ENCODE results near the gene POLR2E. TPM values are rescaled to one million over a fixed set of nuclear protein-coding genes. Genes with fewer than 3 reads are reported as not detected.
"Not testable (repeated sequence)": the region's sequence is repeated elsewhere in the genome, so short reads cannot be mapped to it uniquely, and the experiment has no call there.

The POLR2E gene
- total RNA-seq, 1 donor from 2014 or later = 267 TPM

DNA sequence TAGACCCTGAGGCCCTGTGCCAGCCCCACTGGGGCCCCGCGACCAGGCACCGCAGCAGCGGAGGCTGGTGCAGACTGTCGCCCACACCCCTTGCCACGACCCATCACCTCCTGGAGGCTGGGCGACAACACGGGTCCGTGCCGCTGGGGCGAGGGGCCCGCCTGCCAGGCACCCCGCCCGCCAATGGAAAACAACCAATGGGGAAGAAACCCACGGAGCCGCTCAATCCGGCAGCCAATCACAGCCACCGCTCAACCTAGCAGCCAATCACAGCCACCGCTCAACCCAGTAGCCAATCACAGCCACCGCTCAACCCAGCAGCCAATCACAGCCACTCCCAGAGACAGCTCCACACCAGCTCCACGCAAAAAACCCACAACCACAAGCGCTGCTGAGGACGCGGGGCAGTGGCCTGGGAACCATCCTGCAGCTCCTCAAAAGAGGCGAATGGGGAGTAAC is 38.3 kb upstream of the POLR2E start:
- Histone ChIP-seq H3K4me3 (ENCODE audit: low read depth, low read length) (no peak overlapping the region), H3K36me3 (ENCODE audit: control insufficient read depth, insufficient read depth, low read length) (peaks cover 2% of the 10 kb centered on the region), H3K27me3 (ENCODE audit: control insufficient read depth, insufficient read depth, low read length) (no peaks in the 10 kb centered on the region)
- TF ChIP-seq, protein P1, sequence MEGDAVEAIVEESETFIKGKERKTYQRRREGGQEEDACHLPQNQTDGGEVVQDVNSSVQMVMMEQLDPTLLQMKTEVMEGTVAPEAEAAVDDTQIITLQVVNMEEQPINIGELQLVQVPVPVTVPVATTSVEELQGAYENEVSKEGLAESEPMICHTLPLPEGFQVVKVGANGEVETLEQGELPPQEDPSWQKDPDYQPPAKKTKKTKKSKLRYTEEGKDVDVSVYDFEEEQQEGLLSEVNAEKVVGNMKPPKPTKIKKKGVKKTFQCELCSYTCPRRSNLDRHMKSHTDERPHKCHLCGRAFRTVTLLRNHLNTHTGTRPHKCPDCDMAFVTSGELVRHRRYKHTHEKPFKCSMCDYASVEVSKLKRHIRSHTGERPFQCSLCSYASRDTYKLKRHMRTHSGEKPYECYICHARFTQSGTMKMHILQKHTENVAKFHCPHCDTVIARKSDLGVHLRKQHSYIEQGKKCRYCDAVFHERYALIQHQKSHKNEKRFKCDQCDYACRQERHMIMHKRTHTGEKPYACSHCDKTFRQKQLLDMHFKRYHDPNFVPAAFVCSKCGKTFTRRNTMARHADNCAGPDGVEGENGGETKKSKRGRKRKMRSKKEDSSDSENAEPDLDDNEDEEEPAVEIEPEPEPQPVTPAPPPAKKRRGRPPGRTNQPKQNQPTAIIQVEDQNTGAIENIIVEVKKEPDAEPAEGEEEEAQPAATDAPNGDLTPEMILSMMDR (IDR thresholded peaks at IDR 0.05; ENCODE audit: insufficient read depth, low read length, poor library complexity, severe bottlenecking) = no peak
- DNase-seq (ENCODE audit: low read depth) = no peak

- DNase-seq (ENCODE audit: low read depth) = no peak
- TF ChIP-seq, protein P1 (IDR thresholded peaks at IDR 0.05; ENCODE audit: insufficient read depth, low read length, poor library complexity, severe bottlenecking) = no peak
- Histone ChIP-seq H3K4me3 (ENCODE audit: low read depth, low read length) (peak overlapping the region; percentile 71), H3K36me3 (ENCODE audit: control insufficient read depth, insufficient read depth, low read length) (peaks cover 2% of the 10 kb centered on the region), H3K27me3 (ENCODE audit: control insufficient read depth, insufficient read depth, low read length) (no peaks in the 10 kb centered on the region)
Observed at GRCh38 chr19:1132552-1133383, 37.6 kb upstream of the POLR2E start.

DNA sequence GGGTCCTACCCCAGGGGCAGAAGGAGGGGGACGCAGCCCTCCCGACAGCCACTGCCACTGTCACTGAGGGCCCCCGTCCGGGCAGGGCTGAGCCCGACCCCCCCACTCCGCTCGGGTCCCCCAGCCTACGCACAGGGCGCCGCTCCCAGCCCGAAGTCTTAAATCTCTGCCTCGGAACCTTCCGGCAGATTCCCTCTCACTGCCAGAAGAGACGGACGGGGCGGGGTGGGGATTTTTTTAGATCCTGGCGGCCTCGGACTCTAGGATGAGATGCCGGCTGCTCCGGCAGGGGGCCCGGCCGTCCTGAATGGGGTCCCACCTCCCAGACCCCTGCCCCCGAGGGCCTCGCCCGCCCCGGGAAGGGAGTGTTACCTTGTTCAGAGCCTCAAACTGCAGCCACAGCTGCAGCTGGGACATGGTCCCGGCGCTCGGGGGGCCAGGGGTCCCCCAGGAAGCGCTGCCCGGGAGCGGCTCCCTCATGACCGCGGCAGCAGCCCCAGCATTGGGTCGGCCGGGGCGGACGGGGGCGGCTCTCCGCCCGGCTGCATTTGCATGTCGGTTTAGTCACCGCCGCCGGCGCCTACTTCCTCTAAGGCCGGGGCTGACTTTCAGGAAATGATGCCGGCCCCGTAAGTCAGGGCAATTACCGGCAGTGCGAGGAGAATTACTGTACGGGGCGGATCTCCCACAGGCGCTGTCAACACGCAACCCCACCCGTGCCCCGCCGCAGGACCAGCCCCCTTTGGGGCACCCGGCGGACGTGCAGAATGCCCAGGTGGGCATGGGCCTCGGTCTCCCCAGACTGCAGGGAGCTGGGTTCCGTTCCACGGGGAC is 36.8 kb upstream of the POLR2E start:
- peak; percentile 63 for DNase-seq (ENCODE audit: low read depth)
- TF ChIP-seq, protein P1 (IDR thresholded peaks at IDR 0.05; ENCODE audit: insufficient read depth, low read length, poor library complexity, severe bottlenecking) = no peak
- H3K36me3 ChIP-seq (ENCODE audit: control insufficient read depth, insufficient read depth, low read length) = peaks cover 3% of the 10 kb centered on the region

DNA sequence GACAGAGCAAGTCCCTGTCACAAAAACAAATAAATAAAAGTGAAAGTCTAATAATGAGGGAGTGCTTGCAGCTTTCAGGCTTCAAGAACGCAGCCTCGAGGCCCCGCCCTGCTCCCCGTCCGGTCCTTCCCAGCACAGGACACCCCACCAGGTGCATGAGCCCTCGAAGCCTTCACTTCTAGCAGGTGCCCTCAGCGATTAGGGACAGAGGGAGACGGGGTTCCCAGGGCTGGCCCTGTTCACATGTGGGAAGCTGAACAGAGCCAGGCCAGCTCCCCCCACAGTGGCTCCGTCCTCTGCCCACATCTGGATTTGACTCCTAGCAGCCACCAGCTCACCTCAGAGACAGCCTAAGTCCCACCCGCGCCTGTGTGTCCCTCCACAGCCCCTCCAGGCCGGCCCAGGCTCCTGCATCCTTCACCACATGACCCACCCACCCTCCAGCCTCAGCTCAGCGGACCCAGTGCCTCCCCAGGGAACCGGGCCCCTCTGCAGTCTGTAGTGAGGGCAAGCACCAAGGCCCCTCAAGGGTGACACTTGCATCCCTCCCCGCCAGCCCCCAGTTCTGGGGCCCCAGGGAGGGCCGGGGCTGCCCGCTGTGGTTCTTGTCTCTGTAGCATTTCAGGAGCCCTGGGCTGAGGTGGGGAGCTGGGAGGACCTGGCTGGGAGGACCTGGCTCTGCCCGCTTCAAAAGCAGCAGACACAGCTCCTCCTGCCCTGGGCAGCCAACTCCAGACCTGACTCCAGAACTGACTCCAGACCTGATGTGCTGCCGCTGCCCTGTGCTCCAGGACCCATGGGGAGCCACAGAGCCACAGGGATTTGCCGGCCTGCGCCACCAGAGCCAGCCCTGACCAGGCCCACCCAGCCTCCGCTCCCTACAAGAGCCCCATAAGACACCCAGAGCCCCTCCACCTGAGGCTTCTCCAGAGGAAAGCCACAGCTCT is 35.9 kb upstream of the POLR2E start:
- Histone ChIP-seq H3K4me3 (ENCODE audit: low read depth, low read length) (peak overlapping the region; percentile 71), H3K27me3 (ENCODE audit: control insufficient read depth, insufficient read depth, low read length) (no peaks in the 10 kb centered on the region), H3K36me3 (ENCODE audit: control insufficient read depth, insufficient read depth, low read length) (peaks cover 3% of the 10 kb centered on the region)
- TF ChIP-seq, protein P1 (IDR thresholded peaks at IDR 0.05; ENCODE audit: insufficient read depth, low read length, poor library complexity, severe bottlenecking) = no peak
- DNase-seq (ENCODE audit: low read depth) = no peak

More for the DNA sequence above, 36.8 kb upstream of the POLR2E start:
- peak overlapping the region; percentile 71 for H3K4me3 ChIP-seq (ENCODE audit: low read depth, low read length)
- no peaks in the 10 kb centered on the region for H3K27me3 ChIP-seq (ENCODE audit: control insufficient read depth, insufficient read depth, low read length)

DNA sequence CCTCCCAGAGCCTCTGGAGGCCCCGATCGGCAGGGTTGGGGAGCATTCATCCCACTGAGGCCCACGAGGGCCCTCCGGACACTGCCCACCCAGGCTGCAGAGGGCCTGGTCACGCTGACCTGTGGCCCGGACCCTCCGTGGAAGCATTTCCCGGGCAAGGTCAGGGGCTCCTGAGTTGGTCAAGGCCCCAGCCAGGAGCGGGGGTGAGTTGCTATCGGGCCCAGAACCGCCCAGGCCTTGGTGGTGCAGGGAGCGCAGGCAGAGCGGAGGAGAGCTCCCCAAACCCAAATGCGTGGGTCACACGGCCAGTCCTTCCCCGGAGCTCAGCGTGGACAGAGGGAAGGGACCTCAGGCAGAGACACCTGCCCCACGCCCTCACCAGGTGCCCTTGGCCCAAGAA is 34.4 kb upstream of the POLR2E start:
- DNase-seq (ENCODE audit: low read depth) = no peak
- no peaks in the 10 kb centered on the region for H3K27me3 ChIP-seq (ENCODE audit: control insufficient read depth, insufficient read depth, low read length)
- TF ChIP-seq, protein P1 (IDR thresholded peaks at IDR 0.05; ENCODE audit: insufficient read depth, low read length, poor library complexity, severe bottlenecking) = no peak
- H3K4me3 ChIP-seq (ENCODE audit: low read depth, low read length) = no peak overlapping the region
- H3K36me3 ChIP-seq (ENCODE audit: control insufficient read depth, insufficient read depth, low read length) = peaks cover 4% of the 10 kb centered on the region

DNA sequence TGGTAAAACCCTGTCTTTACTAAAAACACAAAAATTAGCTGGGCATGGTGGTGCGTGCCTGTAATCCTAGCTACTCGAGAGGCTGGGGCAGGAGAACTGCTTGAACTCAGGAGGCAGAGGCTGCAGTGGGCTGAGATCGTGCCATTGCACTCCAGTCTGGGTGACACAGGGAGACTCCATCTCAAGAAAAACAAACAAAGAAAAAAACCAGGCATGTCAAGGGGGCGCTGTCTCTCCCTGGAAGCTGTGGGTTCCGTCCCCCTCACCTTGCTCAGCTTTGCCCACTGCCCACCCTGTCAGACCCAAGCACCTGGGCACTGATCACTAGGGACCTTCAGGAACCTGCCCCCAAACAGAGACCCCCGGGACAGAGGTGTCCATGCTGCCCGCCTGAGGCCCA is 33.9 kb upstream of the POLR2E start:
- not testable (repeated sequence) for H3K27me3 ChIP-seq (ENCODE audit: control insufficient read depth, insufficient read depth, low read length); H3K4me3 ChIP-seq (ENCODE audit: low read depth, low read length); H3K36me3 ChIP-seq (ENCODE audit: control insufficient read depth, insufficient read depth, low read length); DNase-seq (ENCODE audit: low read depth)
